PFSK-1 (cell line): ENCODE data around the gene IQGAP3.

Source experiments
- FOXP2 ChIP-seq: optimal IDR thresholded peaks from 2 replicates; pipeline ENCODE3; 2011; ENCODE audit warnings: borderline replicate concordance, control low read depth, inconsistent platforms; ENCODE audit not compliant: insufficient read depth; ENCODE audit errors: extremely low read length, extremely low read depth
- POLR2AphosphoS5 ChIP-seq: IDR thresholded peaks from 2 replicates; pipeline ENCODE4 v1.6.1; 2012; ENCODE audit warnings: low read depth, mild to moderate bottlenecking, control low read depth, low read length, moderate library complexity
- SIN3A ChIP-seq: IDR thresholded peaks from 2 replicates; pipeline ENCODE4 v1.6.1; 2012; ENCODE audit warnings: mild to moderate bottlenecking, low read length, moderate library complexity, borderline replicate concordance; ENCODE audit not compliant: insufficient read depth
- TAF1 ChIP-seq: IDR thresholded peaks from 2 replicates; pipeline ENCODE4 v1.6.1; 2012; ENCODE audit warnings: low read length, control low read depth, borderline replicate concordance; ENCODE audit not compliant: insufficient read depth
- TF ChIP-seq, protein P1 (sequence below), 2 experiments: IDR thresholded peaks; 2 replicates each; pipeline versions ENCODE4 v1.6.1 to v1.8.0; 2011 to 2012; ENCODE audit warnings: low read depth in 2 of 2, low read length in 2 of 2, control low read depth in 1 of 2, inconsistent platforms in 1 of 2, mild to moderate bottlenecking in 1 of 2, moderate library complexity in 1 of 2; ENCODE audit not compliant: insufficient read depth in 1 of 2

- TF ChIP-seq, protein P1, sequence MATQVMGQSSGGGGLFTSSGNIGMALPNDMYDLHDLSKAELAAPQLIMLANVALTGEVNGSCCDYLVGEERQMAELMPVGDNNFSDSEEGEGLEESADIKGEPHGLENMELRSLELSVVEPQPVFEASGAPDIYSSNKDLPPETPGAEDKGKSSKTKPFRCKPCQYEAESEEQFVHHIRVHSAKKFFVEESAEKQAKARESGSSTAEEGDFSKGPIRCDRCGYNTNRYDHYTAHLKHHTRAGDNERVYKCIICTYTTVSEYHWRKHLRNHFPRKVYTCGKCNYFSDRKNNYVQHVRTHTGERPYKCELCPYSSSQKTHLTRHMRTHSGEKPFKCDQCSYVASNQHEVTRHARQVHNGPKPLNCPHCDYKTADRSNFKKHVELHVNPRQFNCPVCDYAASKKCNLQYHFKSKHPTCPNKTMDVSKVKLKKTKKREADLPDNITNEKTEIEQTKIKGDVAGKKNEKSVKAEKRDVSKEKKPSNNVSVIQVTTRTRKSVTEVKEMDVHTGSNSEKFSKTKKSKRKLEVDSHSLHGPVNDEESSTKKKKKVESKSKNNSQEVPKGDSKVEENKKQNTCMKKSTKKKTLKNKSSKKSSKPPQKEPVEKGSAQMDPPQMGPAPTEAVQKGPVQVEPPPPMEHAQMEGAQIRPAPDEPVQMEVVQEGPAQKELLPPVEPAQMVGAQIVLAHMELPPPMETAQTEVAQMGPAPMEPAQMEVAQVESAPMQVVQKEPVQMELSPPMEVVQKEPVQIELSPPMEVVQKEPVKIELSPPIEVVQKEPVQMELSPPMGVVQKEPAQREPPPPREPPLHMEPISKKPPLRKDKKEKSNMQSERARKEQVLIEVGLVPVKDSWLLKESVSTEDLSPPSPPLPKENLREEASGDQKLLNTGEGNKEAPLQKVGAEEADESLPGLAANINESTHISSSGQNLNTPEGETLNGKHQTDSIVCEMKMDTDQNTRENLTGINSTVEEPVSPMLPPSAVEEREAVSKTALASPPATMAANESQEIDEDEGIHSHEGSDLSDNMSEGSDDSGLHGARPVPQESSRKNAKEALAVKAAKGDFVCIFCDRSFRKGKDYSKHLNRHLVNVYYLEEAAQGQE (IDR thresholded peaks at IDR 0.05; ENCODE audit: insufficient read depth in 1 of 2, low read depth in 2 of 2, low read length in 2 of 2), result no peak
- no peak for TF ChIP-seq POLR2AphosphoS5
- no peak for TF ChIP-seq TAF1
- TF ChIP-seq SIN3A, result no peak
- TF ChIP-seq FOXP2, result no peak
Measured at GRCh38 chr1:156499842-156500542, 72.4 kb downstream of the IQGAP3 start.
